HG03095 (cell line): Measurements from ENCODE around the gene NOX3.
A peak's percentile ranks its signal among the peaks of the same experiment; 100 is the strongest.
"Not testable (repeated sequence)": the region's sequence is repeated elsewhere in the genome, so short reads cannot be mapped to it uniquely, and the experiment has no call there.

Source experiments
- ATAC-seq: cut with Tn5 transposase; IDR thresholded peaks from one replicate; pipeline ENCODE4 v1.9.1; 2021; ENCODE audit warnings: moderate library complexity; ENCODE audit not compliant: unreplicated experiment

Gene NOX3

GRCh38 chr6:155374681-155375080 lies 81.0 kb downstream of the NOX3 start:
- ATAC-seq, result no peak

- no peak for ATAC-seq
Measured at GRCh38 chr6:155373276-155373675, 82.4 kb downstream of the NOX3 start.

- no peak for ATAC-seq
Measured at GRCh38 chr6:155372256-155372655, 83.4 kb downstream of the NOX3 start.

DNA sequence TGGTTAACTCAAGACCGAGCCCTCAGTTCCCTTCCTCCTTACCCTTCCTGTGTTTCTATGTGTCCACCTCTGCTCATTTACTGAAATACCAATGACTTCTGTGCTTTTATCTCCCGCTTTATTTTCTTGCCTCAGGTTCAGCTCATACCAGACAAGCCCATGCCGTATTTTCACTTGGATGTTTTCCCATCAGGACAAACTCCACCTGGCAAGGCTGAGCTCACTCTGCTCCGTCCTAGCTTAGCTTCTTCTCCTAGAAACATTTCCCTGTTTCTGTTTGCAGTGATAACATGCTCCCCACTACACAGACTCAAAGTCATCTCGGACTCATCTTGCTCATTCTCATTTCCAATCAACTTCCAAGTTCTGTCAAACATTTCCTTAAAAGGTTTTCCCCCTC lies 84.4 kb downstream of the NOX3 start:
- ATAC-seq, result no peak

DNA sequence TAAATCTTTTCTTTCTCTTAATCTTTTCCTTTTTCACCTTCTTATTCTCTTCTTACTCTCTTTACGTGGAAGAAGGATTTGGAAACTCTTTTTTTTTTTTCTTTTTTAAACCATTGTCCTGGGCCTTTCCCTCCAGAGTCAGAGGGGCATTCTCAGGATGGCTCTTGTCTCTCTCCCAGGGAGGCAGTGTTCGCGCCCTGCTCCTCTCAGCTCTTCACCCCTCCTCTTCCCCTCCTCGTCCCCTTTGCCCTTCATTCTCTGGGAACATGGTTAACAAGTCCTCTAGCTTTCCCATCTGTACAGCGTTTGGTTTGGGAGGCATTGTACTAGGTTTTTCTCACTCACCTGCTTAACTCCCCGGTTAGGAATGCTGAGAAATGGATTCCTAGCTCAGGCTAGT lies 89.3 kb downstream of the NOX3 start:
- ATAC-seq, result no peak

- no peak for ATAC-seq
Measured at GRCh38 chr6:155364844-155365437, 90.7 kb downstream of the NOX3 start.

DNA sequence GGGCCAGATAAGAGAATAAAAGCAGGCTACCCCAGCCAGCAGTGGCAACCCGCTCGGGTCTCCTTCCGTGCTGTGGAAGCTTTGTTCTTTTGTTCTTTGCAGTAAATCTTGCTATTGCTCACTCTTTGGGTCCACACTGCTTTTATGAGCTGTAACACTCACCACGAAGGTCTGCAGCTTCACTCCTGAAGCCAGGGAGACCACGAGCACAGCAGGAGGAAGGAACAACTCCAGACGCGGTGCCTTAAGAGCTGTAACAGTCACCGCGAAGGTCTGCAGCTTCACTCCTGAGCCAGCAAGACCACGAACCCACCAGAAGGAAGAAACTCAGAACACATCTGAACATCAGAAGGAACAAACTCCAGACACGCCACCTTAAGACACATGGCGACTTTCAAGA lies 91.6 kb downstream of the NOX3 start:
- ATAC-seq, result not testable (repeated sequence)

- ATAC-seq, result not testable (repeated sequence)
Measured at GRCh38 chr6:155362968-155363632, 92.5 kb downstream of the NOX3 start.

DNA sequence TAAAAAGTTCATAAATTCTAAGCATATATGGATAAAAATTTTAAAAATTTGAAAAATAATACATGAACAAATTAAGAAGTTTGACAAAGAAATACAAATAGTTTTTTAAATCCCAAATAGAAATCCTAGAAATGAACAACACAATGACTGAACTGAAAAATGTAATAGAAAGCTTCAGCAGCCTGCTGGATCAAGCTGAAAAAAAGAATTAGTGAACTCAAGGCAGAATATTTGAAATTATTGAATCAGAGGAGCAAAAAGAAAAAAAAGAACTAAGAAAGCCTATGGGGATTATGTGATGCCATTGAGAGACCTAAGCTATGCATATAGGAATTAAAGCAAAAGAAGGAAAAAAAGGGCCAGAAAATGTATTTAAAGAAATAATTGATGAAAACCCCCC lies 101.5 kb downstream of the NOX3 start:
- no peak for ATAC-seq

DNA sequence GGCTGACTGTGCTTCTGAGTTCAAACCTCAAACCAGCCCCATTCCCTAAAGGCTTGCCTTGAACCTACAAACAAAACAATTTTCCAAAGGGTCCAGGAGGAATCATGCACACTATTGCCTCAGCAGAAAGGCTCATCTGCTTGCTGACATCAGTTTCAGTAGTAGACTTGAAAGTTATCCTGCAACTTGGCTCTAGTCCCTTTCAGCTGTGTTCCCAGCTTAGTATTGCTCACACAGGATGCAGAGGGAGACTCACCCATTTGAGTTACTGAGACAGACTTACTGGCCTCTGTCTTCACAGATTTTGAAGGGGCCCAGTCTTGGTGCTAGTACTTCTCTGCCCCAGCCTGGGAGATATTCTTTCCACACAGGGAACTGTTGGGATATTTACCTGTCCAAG lies 102.8 kb downstream of the NOX3 start:
- ATAC-seq, result no peak

GRCh38 chr6:155352130-155352420 lies 103.6 kb downstream of the NOX3 start:
- no peak for ATAC-seq

DNA sequence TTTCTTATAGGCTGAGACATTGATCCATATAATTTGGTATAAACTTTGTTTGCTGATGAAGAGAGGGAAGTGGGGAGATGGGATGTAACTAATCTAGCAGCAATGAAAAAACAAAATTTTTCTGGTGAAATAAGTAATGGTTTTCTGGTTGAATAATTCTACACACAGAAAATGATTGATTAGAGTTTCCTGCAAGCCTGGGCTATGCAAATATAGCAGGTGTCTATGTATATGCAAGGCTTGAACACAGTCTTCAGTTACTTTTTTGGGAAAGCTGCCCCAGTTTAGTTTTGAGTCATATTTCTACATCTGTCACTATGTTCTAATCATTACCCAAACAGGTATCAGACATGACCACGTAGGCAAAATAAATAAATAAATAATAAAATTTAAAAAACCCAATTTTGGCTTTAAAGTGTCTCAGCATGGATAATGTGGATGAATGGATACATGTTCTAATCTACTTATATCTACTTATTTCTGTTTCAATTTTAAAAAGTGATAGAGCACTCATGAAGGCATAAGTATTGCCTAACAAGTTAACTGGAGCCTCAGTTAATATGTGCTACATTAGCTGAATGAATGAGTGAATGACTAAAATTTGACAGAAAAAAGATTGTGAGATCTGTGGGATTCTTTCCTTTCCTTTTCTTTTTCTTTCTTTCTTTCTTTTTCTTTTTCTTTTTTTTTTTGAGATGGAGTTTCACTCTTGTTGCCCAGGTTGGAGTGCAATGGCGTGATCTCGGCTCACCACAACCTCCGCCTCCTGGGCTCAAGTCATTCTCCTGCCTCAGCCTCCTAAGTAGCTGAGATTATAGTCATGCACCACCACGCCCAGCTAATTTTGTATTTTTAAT lies 104.1 kb downstream of the NOX3 start:
- ATAC-seq, result peak; percentile 95

GRCh38 chr6:155349956-155350355 lies 105.7 kb downstream of the NOX3 start:
- ATAC-seq, result no peak

DNA sequence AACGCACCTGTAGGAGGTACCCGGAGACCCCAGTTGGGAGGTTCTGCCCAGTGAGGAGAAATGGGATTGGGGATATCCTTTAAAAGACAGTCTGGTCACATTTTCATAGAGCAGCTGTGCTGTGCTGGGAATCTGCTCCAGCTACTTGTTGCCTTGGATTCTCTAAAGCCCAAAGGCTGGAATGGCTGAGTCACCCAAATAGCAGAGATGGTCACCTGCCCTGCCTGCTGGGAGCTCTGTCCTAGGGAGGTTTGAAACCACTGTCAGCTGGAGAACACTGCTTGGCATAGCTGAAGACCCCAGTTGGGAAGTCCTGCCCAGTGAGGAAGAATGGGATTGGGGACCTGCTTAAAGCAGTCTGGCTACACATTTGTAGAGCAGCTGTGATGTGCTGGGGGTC lies 106.5 kb downstream of the NOX3 start:
- no peak for ATAC-seq

- no peak for ATAC-seq
Measured at GRCh38 chr6:155347800-155348199, 107.8 kb downstream of the NOX3 start.

DNA sequence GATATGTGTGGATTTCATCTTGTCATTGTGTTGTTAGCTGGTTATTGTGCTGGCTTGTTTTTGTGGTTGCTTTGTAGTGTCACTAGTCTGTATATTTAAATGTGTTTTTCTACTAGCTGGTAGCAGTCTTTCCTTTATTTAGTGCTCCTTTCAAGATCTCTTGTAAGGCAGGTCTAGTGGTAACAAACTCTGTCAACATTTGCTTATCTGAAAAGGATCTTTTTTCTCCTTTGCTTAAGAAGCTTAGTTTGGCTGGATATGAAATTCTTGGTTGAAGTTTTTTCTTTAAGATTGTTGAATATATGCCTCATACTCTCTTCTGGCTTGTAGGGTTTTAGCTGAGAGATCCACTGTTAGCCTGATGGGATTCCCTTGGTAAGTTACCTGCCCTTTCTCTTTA lies 108.7 kb downstream of the NOX3 start:
- no peak for ATAC-seq
